Lower leg skin (tissue), 3 donors: ENCODE measurements around the gene TMOD3.

ENCODE experiments used
- POLR2A ChIP-seq, 2 donors: fragments of 450-650 bp; IDR thresholded peaks; one replicate each; pipeline ENCODE4 v1.6.1; 2016 to 2017; ENCODE audit warnings: antibody characterized with exemption in 2 of 2, mild to moderate bottlenecking in 1 of 2, moderate library complexity in 1 of 2
- TF ChIP-seq, protein P1 (sequence below), 3 donors: fragments of 450-650 bp; IDR thresholded peaks; one replicate each; pipeline ENCODE4 v1.5.1; 2016; ENCODE audit warnings: antibody characterized with exemption in 3 of 3, mild to moderate bottlenecking in 3 of 3, moderate library complexity in 2 of 3

DNA sequence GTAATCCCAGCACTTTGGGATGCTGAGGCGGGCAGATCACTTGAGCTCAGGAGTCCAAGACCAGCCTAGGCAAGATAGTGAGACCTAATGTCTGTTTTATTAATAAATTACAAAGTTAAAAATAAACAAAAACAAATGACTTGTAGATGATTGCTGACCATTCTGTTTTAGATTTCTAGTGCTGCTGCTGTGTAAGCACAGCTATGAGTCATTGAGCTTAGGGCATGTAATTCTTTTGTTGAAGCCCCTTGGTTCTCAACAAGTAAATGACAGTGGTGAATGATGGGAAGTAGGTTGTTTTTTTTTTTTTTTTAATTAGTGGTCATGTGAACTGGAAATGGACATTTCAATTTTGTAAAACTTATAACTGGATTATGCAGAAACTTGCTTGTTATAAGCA lies 78.9 kb downstream of the TMOD3 start:
- TF ChIP-seq, protein P1, sequence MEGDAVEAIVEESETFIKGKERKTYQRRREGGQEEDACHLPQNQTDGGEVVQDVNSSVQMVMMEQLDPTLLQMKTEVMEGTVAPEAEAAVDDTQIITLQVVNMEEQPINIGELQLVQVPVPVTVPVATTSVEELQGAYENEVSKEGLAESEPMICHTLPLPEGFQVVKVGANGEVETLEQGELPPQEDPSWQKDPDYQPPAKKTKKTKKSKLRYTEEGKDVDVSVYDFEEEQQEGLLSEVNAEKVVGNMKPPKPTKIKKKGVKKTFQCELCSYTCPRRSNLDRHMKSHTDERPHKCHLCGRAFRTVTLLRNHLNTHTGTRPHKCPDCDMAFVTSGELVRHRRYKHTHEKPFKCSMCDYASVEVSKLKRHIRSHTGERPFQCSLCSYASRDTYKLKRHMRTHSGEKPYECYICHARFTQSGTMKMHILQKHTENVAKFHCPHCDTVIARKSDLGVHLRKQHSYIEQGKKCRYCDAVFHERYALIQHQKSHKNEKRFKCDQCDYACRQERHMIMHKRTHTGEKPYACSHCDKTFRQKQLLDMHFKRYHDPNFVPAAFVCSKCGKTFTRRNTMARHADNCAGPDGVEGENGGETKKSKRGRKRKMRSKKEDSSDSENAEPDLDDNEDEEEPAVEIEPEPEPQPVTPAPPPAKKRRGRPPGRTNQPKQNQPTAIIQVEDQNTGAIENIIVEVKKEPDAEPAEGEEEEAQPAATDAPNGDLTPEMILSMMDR (IDR thresholded peaks at IDR 0.05): no peak
- no peak for TF ChIP-seq POLR2A (IDR thresholded peaks at IDR 0.05)
